Measurements from ENCODE around the gene CFAP46. TPM values are rescaled to one million over a fixed set of nuclear protein-coding genes. Genes with fewer than 3 reads are reported as not detected.

The CFAP46 gene
- total and polyA plus RNA-seq, 12 donors = 0.15 to 5.5 (median 1.1) TPM; not detected in 3

DNA sequence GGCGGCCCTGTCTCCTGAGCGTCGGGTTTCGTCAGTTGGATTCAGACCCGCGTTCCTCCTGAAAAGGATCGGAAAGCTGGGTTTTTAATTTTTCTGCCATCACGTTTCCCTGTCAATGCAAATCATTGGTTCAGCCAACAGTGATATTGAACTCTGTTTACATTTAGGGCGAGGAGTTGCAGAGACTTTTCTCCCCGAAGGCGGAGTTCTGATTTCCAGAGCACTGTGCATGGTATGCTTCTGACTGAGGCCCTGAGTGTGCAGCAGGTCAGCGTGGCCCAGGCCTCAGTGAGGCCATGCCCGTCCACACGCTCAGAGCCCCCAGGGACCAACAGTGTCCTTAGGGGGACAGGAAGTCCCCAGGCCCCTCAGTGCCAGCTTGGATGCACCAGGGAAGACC, 183.5 kb downstream of the CFAP46 start:
- no peaks in the 10 kb centered on the region for H3K27me3 ChIP-seq
- intact Hi-C loops (cut with DNase I) = no loop called here
- peaks cover 0 to 19% of the 10 kb centered on the region in 2 donors for H3K36me3 ChIP-seq (replicated peaks in 1 of 2)
- DNase-seq = no peak
- H3K9me3 ChIP-seq (replicated peaks in 1 of 3) = no peaks in the 10 kb centered on the region
- WGBS, 4 donors = 97 to 98% (median 98%) methylated on average over 11 to 14 of the region's 14 CpGs
- H3K4me1 ChIP-seq (replicated peaks in 1 of 2) = no peaks in the 10 kb centered on the region
- H3K27ac ChIP-seq = no peak overlapping the region
- H3K4me3 ChIP-seq = no peak overlapping the region
- no peak for TF ChIP-seq POLR2A (IDR thresholded peaks at IDR 0.05)
- TF ChIP-seq, protein P1, sequence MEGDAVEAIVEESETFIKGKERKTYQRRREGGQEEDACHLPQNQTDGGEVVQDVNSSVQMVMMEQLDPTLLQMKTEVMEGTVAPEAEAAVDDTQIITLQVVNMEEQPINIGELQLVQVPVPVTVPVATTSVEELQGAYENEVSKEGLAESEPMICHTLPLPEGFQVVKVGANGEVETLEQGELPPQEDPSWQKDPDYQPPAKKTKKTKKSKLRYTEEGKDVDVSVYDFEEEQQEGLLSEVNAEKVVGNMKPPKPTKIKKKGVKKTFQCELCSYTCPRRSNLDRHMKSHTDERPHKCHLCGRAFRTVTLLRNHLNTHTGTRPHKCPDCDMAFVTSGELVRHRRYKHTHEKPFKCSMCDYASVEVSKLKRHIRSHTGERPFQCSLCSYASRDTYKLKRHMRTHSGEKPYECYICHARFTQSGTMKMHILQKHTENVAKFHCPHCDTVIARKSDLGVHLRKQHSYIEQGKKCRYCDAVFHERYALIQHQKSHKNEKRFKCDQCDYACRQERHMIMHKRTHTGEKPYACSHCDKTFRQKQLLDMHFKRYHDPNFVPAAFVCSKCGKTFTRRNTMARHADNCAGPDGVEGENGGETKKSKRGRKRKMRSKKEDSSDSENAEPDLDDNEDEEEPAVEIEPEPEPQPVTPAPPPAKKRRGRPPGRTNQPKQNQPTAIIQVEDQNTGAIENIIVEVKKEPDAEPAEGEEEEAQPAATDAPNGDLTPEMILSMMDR (IDR thresholded peaks at IDR 0.05) = no peak

Other genes with a start within 250 kb of the CFAP46 start
- gene NKX6-2, start 156.4 kb downstream of the CFAP46 start, total RNA-seq = not detected
- gene NKX6-2, start 156.4 kb downstream of the CFAP46 start, polyA plus RNA-seq = under 1 TPM in 2 of 3 donors, not detected in 1; 0.37 to 0.40 TPM
- 1 to 10 TPM in 3 of 9 donors, under 1 TPM in 4, not detected in 2; 0.06 to 6.8 (median 0.33) TPM for gene ADGRA1, start 145.4 kb upstream of the CFAP46 start, total RNA-seq
- gene ADGRA1, start 145.4 kb upstream of the CFAP46 start, polyA plus RNA-seq = 1 to 10 TPM; 2.2 to 8.2 (median 4.5) TPM
- 10 to 100 TPM in 8 of 9 donors, 1 to 10 TPM in 1; 9.7 to 93.4 (median 40.7) TPM for gene KNDC1, start 217.6 kb upstream of the CFAP46 start, total RNA-seq
- gene KNDC1, start 217.6 kb upstream of the CFAP46 start, polyA plus RNA-seq = 10 to 100 TPM in 2 of 3 donors, 1 to 10 TPM in 1; 1.0 to 53.2 (median 19.2) TPM

All from adrenal gland (tissue), 12 donors.